Hepatocyte (in vitro differentiated cells): Measurements from ENCODE around the gene KRT77.

Source experiments
- EZH2 ChIP-seq: fragments of 200-600 bp; sonication (generic); IDR thresholded peaks from 2 replicates; pipeline ENCODE4 v1.6.1; 2016; ENCODE audit warnings: antibody characterized with exemption, mild to moderate bottlenecking, borderline replicate concordance
- EZH2phosphoT487 ChIP-seq: fragments of 200-600 bp; sonication (generic); IDR thresholded peaks from one replicate; pipeline ENCODE4 v1.6.1; 2018; ENCODE audit warnings: antibody characterized with exemption, mild to moderate bottlenecking, low read depth, moderate library complexity; ENCODE audit not compliant: unreplicated experiment, severe bottlenecking
- TF ChIP-seq, protein P1 (sequence below): fragments of 200-600 bp; sonication (generic); IDR thresholded peaks from 2 replicates; pipeline ENCODE4 v1.5.1; 2016; ENCODE audit warnings: antibody characterized with exemption, mild to moderate bottlenecking; ENCODE audit not compliant: poor library complexity

DNA sequence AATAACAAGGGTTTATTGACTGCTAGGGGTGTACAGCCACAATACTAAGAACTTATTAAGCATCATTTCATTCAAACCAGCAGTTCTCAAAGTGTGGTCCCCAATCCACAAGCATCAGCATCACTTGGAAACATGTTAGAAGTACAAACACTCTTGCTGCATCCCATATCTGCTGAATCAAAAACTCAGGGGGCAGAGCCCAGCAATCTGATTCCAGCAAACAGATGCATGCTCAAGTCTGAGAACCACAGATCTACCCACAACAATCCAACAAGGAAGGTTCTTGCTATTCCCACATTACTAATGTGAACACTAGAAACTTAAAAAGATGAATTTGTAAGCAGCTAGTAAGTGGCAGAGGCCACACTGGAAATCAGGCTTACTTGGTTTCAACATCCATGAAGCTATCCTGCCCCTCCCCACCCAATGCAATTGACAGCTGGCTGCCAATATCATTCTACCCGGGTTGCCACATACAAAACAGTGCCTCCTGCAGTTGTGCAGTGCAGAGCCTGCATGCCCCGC, 6.2 kb downstream of the KRT77 start:
- no peak for TF ChIP-seq EZH2phosphoT487
- TF ChIP-seq, protein P1, sequence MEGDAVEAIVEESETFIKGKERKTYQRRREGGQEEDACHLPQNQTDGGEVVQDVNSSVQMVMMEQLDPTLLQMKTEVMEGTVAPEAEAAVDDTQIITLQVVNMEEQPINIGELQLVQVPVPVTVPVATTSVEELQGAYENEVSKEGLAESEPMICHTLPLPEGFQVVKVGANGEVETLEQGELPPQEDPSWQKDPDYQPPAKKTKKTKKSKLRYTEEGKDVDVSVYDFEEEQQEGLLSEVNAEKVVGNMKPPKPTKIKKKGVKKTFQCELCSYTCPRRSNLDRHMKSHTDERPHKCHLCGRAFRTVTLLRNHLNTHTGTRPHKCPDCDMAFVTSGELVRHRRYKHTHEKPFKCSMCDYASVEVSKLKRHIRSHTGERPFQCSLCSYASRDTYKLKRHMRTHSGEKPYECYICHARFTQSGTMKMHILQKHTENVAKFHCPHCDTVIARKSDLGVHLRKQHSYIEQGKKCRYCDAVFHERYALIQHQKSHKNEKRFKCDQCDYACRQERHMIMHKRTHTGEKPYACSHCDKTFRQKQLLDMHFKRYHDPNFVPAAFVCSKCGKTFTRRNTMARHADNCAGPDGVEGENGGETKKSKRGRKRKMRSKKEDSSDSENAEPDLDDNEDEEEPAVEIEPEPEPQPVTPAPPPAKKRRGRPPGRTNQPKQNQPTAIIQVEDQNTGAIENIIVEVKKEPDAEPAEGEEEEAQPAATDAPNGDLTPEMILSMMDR: no peak
- TF ChIP-seq EZH2: no peak
